ENCODE measurements around the gene LRRC8A.

The LRRC8A gene

DNA sequence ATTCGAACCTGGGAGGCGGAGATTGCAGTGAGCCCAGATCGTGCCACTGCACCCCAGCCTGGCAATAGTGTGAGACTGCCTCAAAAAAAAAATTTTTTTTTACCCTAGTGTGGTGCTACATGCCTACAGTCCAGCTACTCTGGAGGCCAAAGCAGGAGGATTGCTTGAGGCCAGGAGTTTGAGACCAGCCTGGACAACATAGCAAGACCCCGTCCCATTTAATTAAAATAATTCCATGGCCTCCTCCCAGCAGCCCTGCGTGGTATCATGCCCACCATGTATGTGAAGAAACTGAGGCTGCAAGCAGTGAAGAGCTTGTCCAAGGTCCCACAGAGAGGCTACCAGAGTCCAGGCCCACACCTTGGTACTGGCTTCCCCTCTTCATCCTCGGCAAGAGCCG lies 19.4 kb downstream of the LRRC8A start:
- no peak for DNase-seq (ENCODE audit: extremely low read depth in 1 of 2, low read depth in 1 of 2)

DNA sequence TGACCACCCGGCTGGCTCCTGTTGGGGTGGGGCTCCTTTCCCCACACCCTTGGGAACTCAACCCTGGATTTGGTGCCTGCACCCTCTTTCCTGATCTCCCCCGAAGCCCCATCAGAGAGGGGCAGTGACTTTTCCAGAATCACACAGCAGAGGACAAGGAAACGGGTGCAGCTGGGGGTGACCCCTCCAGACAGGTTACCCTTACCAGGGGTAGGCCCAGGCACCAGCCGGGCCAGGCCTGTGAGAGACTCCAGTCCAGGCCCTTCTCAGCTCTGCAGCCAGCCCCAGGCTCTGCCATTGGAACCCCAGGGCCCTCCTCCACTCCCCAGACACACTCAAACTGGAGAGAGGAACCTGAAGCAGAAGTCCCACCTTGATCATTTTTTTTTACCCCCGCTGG lies 19.9 kb downstream of the LRRC8A start:
- DNase-seq (ENCODE audit: extremely low read depth in 1 of 2, low read depth in 1 of 2): no peak

DNA sequence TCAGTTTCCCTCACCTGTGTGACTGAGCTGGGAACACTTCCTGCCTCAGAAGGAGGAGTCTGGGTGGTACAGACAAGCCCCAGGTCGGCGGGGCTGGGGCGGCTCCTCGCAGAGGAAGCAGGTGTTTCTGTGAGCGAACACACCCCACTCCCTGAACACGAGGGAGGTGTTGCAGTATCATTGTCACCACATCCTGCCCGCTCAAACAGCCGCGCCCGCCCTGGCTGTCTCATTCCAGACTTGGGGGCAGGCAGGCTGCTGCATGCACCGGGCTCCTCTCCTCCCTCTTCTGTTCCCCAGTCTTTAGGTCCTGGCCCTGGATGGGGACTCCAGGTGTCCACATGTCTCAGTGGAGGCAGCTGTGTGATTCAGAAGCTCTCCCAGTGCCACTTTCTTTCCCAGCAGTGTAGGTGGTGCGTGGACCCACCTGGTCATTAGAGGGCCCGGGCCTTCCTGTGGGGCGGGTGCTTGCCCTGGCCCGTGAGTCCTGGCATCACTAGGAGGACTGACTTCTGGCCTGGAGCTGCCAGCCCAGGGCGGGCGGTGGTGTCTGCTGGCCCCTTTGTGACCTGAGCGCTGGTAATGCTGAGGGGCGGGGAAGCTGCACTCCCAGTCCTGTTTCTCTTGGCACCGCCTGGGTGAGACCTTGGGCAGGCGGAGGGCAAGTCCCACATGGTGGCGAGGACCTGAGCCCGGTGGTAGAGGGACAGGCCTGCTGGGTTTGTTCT lies 20.6 kb downstream of the LRRC8A start:
- peak; percentile 63 to 84 for DNase-seq (ENCODE audit: extremely low read depth in 1 of 2, low read depth in 1 of 2)

DNA sequence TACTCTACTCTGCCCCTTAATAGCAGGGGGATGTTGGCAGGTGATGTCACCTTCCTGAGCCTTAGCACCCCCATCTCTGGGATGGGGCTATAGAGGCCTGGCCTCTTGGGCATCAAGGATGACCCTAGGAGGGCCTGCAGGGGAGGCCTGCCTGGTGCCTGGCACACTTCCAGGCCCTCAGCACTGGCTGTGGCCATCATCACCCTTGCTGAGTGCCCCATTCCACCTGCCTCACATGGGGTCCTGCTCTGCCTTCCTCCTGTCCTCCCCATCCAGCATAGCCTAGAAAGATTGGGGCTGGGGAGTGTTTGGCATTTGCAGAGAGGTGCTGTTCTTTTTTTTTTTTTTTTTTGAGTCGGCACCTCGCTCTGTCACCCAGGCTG lies 21.1 kb downstream of the LRRC8A start:
- DNase-seq (ENCODE audit: extremely low read depth in 1 of 2, low read depth in 1 of 2): no peak

DNA sequence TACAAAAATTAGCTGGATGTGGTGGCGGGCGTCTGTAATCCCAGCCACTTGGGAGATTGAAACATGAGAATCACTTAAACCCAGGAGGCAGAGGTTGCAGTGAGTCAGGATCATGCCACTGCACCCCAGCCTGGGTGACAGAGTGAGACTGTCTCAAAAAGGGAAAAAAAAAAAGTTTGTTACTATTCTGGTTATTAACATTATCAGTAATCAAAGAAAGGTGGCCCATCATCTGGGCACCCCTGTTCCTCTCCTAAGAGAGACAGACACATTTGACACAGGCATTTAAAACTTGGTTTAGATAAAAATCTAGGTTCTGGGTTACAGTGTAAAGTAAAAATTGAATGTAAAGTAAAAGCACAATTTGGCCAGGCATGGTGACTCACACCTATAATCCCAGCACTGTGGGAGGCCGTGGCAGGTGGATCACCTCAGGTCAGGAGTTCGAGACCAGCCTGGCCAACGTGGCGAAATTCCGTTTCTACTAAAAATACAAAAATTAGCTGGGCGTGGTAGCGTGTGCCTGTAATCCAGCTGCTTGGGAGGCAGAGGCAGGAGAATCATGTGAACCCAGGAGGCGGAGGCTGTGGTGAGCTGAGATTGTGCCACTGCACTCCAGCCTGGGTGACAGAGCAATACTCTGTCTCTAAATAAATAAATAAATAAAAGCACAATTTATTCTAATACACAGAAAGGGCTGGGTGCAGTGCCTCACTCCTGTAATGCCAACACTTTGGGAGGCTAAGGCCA lies 22.1 kb downstream of the LRRC8A start:
- no peak for DNase-seq (ENCODE audit: extremely low read depth in 1 of 2, low read depth in 1 of 2)

DNA sequence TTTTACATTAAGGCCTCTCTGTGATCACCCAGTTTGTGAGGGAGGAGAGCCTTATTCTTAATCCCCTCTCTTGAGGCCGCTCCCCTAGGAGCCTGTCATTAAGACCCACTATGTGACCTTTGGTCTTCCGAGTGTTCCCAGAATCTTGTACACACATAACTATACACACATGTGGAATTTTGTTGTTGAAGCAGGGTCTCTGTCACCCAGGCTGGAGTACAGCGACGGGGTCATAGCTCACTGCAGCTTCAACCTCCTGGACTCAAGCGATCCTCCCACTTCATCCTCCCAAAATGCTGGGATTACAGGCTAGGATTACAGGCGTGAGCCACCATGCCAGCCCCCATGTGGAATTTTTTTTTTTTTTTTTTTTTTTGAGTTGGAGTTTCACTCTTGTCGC lies 24.0 kb downstream of the LRRC8A start:
- DNase-seq (ENCODE audit: extremely low read depth in 1 of 2, low read depth in 1 of 2): no peak

DNA sequence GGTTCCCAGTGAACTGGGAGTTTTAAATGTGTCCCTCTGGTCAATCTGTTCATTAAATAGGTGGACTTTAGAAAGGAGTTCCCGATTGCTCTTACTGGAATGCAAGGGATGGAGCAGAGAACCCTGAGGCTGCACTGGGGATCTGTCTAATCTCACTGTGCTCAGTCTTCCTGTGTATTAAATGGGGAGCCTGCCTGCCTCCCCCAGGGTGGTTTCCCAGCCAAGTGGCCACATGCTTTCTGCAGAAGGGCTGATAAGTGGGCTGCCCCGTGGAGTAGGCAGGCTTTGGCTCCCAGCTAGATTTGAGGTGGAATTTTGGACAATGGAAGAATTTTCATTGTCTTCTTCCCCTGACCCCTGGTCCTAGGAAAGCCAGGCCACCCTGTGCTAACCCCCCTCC lies 24.8 kb downstream of the LRRC8A start:
- DNase-seq (ENCODE audit: extremely low read depth in 1 of 2, low read depth in 1 of 2): no peak

- DNase-seq (ENCODE audit: extremely low read depth in 1 of 2, low read depth in 1 of 2): no peak
Measured at GRCh38 chr9:128908372-128908771, 26.4 kb downstream of the LRRC8A start.

- DNase-seq (ENCODE audit: extremely low read depth in 1 of 2, low read depth in 1 of 2): no peak
Measured at GRCh38 chr9:128909859-128910258, 27.9 kb downstream of the LRRC8A start.

- no peak for DNase-seq (ENCODE audit: extremely low read depth in 1 of 2, low read depth in 1 of 2)
Measured at GRCh38 chr9:128910906-128911305, 29.0 kb downstream of the LRRC8A start.

GRCh38 chr9:128911529-128912035 lies 29.6 kb downstream of the LRRC8A start:
- no peak for DNase-seq (ENCODE audit: extremely low read depth in 1 of 2, low read depth in 1 of 2)

DNA sequence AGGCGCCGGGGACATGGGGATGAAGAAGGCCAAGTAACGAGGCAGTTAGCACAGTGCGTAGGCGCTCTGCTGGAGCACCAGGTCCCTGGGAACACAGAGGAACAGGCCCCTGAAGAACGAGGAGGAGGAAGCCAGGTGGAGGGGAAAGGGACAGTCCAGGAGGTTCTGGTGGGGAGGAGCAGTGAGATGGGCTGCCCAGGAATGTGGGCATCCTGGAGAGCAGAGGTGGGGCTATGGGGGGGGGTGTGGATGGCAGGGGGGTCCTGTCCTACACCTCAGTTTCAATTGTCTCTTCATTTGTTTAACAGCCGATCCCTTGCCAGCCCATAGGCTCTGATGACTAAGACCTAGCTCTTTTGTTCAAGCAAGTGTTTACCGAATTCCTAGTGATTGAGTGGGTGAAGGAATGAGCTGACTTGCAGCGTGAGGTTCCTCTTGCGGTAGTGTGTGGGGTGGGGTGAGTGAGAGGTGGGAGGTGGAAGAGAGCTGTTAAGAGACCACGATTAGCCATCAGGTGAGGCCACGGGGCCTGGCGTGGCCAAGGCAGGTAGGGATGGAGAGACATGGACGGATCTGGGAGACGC lies 30.4 kb downstream of the LRRC8A start:
- no peak for DNase-seq (ENCODE audit: extremely low read depth in 1 of 2, low read depth in 1 of 2)

DNA sequence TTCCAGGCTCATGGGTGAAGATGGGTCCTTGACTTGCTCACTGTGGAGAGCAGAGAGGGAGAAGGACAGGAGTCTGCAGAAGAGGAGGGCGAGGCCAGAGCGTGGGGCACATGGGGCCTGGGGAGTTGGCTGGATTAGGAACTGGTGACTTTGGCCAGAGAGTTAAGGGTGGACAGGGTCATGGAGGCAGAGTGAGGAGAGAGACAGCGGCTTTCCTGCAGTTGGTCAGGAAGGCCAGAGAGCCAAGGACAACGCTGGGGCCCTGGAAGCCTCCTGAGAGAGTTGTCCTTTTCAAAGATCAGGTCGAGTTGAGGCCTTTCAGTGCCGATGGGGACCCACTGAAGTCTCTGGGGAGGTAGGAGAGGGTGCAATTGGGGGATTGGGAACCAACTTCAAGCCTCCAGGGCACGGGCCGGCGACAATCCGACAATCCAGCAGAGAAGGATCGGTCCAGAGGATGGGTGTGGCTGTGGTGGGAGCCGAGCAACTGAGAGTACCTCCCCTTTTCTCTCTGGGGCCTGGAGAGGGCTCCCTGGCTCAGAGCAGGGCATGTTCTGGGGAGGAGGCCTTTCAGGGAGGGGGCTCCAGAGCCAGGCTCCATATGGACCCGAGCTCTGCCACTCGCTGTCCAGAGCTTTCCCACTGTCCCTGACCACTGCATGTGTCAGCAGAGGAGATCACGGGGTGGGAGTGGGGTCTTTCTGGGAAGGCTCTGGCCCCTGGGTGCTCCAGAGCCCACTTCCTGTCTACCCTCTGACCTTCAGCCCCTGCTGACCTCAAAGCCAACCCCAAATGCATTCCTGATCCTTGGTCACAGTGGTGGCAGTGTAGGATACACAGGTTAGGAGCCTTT lies 31.3 kb downstream of the LRRC8A start:
- no peak for DNase-seq (ENCODE audit: extremely low read depth in 1 of 2, low read depth in 1 of 2)

DNA sequence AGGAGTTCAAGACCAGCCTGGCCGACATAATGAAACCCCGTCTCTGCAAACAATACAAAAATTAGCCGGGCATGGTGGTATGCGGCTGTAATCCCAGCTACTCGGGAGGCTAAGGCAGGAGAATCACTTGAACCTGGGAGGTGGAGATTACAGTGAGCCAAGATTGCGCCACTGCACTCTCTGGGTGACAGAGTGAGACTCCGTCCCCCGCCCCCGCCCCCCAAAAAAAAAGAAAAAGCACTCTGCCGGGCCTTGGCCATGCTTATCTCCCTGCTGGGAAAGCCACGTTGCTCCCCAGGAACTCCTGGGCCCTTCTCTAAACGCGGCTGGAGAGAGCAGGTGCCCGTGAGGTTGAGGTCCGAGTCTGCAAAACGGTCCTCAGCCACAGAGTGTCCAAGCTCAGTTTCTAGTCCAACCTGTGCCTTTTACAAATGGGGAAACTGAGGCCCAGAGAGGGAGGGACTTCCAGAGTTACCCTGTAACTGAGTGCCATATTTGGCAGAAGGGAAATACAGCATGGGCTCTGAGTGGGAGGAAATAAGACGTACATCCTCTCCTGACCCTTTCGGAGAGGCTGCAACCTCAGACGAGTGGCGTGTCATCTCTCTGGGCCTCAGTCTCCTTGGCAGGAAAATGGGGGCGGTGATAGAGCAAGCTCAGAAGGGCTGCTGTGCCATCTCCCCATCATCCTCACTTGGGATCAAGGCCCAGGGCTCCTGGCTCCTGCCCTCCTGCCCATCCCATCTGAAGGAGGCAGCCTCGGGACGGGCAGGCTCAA lies 32.3 kb downstream of the LRRC8A start:
- no peak for DNase-seq (ENCODE audit: extremely low read depth in 1 of 2, low read depth in 1 of 2)

GRCh38 chr9:128916204-128916603 lies 34.3 kb downstream of the LRRC8A start:
- DNase-seq (ENCODE audit: extremely low read depth in 1 of 2, low read depth in 1 of 2): no peak

- no peak for DNase-seq (ENCODE audit: extremely low read depth in 1 of 2, low read depth in 1 of 2)
Measured at GRCh38 chr9:128916745-128917144, 34.8 kb downstream of the LRRC8A start.

DNA sequence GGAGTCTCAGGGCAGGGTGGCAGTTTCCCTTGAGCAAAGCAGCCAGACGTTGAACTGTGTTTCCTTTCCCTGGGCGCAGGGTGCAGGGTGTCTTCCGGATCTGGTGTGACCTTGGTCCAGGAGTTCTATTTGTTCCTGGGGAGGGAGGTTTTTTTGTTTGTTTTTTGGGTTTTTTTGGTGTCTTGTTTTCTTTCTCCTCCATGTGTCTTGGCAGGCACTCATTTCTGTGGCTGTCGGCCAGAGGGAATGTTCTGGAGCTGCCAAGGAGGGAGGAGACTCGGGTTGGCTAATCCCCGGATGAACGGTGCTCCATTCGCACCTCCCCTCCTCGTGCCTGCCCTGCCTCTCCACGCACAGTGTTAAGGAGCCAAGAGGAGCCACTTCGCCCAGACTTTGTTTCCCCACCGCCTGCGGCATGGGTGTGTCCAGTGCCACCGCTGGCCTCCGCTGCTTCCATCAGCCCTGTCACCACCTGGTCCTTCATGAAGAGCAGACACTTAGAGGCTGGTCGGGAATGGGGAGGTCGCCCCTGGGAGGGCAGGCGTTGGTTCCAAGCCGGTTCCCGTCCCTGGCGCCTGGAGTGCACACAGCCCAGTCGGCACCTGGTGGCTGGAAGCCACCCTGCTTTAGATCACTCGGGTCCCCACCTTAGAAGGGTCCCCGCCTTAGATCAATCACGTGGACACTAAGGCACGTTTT lies 35.4 kb downstream of the LRRC8A start:
- no peak for DNase-seq (ENCODE audit: extremely low read depth in 1 of 2, low read depth in 1 of 2)

GRCh38 chr9:128918921-128919320 lies 37.0 kb downstream of the LRRC8A start:
- DNase-seq (ENCODE audit: extremely low read depth in 1 of 2, low read depth in 1 of 2): no peak

DNA sequence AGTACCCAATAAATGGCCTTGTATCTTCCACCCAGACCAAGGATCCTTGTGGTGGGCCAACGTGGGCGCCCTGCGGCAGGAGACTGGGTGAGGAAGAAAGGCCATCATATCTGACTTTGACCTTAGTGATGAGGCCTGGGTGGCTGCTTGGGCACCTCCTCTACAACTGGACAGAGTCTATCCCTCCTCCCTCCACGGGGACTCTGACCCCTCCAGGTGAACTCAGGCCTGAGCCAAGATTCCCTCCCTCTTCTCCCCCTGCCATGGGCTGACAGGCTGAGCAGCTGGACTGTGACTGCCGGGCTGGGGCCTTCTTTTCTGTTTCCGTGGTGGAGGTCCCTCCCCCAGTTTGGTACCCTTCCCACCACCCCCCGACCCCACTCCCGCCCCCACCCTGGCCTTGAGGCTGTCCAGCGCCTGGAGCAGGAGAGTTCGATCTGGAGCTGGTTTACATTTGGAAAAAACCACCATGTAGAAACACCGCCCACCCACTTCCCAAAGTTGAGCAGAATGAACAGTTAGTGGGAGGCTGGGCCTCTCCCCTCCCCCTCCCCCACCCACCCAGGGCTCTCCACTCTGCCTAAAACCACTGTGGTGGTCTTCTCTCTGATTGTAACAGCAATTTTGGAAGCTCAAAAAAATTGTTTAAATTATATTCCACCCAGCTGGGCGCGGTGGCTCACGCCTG lies 37.6 kb downstream of the LRRC8A start:
- DNase-seq (ENCODE audit: extremely low read depth in 1 of 2, low read depth in 1 of 2): no peak

Data from stimulated activated CD8-positive, alpha-beta memory T cell treated with anti-CD3 and anti-CD28 coated beads, Interleukin-7, amount 100 ng/mL, for 48 hours (primary cell).